Measurements from ENCODE around the gene MAIP1.

MAIP1 gene

DNA sequence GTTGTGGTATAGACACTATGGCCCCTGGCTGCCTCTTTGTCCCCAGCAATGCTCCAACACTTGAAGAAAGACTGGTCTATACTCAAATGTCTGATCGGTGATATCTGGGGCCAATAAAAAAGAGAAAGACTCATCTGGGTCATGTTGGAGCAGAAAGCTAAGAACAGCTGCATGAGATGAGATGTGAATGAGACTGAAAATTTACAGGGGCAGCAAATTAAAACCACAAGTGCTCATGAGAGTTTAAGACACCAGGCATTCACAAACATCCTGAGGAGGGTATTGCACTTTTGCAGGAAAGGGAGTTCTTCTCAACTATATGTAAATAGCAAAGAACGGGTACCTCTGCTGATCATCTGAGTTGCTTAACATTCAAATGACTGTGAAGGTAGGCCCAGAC lies 36.3 kb downstream of the MAIP1 start:
- no peak for DNase-seq

DNA sequence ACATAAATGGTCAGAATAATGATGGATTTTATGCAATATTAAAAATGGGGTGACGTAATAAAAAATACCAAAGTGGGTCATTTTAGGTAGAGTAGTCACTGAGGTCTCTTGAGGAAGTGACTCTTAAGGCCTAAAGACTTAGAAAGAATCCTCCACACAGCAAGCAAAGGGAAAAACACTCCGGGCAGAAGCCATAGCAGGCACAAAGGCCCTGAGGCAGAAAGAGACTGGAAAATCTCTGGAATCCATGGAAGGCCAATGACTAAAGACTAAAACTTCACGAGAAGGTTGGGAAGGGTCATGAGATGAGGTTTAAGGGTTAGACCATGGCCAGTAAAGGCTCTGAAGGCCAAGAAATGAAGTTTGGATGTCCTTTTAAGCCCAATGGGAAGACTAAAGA lies 36.9 kb downstream of the MAIP1 start:
- DNase-seq = no peak

- DNase-seq = no peak
Observed at GRCh38 chr2:199994371-199994770, 39.0 kb downstream of the MAIP1 start.

DNA sequence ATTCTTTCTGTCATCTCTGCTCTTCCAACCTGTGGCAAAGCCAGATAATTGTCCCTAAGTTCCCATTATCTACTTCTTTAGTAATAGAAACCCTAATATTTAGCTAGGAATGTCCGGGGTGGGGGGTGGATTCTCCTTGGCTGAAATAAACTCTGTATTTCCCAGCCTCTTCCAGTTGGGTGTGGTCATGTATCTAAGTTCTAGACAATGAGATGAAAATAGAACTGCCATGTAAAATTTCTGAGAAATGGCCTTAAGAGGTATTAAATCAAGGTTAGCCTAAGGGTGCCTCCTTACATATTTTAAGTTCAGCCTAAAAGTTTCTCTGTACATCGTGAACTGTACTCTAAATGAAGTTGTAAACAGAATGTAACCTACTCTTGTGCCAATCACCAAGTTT lies 39.5 kb downstream of the MAIP1 start:
- DNase-seq = no peak

GRCh38 chr2:199997296-199997695 lies 41.9 kb downstream of the MAIP1 start:
- no peak for DNase-seq

DNA sequence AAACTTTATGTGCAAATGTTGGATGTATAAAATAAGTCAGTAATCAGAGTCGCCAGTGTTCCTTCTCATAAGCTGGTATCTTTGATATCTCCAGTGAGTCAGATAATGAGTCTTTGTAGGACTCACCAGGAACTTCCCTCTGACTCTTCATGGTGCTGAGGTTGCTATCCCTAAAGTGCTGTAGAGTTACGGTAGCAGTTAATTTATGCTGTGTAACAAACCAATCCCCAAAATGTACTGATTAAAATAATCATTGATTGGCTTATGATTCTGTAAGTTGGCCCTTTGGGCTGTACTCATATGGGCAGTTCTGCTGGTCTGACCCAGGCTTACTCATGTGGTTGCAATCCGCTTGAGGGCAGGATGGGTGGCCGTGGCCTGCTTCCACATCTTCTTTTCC lies 43.8 kb downstream of the MAIP1 start:
- no peak for DNase-seq

DNA sequence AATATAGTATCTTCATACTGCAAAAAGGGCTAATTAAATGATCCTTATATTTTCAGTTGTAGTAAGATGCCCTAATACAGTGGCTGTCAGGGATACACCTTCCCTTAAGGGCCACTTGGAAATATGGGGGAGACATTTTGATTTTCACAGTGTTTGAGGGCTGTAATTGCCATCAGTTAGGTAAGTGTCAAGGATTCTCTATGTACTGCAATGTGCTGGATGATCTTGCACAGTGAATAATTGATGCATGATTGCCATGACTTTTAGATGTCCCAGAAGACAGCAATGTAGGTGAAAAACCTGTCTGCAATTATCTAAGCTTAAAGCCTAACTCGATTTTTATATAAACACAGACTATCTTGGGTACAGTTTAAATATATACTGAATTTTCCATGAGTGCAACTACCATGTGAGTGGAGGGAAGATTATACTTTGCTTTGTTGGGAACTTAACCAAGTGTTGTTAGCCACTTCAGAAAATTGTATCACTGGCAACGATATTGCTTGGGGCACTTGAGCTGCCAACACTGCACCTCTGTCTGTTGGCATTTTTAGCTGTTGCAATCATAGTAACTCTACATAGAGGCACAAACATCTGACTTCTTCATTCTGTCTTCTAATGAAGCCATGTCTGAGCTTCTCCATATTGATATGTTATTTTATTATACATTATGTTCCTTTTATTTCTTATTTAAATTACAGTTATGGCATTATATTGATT lies 45.2 kb downstream of the MAIP1 start:
- no peak for DNase-seq

- no peak for DNase-seq
Observed at GRCh38 chr2:200003444-200003843, 48.1 kb downstream of the MAIP1 start.

DNA sequence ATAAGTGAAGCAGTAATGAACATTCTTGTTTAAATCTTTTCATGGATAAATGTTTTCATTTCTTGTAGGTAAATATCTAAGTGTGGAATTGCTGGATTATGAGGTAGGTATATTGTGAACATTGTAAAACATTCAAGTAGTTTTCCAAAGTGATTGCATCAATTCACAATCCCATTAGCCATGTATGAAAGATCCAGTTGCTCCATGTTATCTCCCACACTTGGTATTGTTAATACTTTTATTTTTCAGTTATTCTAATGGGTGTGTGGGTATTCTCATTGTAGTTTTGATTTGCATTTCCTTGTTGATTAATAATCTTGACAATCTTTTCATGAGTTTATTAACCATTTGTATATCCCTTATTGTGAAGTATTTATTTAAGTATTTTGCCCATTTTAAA lies 50.3 kb downstream of the MAIP1 start:
- DNase-seq = no peak

GRCh38 chr2:200007306-200007705 lies 51.9 kb downstream of the MAIP1 start:
- no peak for DNase-seq

DNA sequence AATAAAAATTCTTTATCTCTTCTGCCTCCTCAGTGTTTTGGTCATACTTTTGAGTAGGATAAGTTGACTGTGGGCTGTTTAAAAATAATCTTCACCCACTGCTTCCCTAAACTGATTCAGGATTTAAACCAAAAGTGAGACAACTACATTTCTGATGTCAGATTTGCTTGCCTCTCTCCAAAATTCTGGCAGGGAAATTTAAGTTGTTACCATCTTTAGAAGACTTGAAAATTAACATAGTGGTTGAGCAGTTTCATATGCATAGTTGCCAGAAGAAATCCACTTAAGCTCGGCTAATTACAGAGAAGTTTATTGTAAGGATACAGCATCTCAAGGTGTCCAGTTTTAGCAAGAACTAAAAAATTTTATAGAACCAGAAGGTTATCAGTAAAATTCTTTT lies 57.0 kb downstream of the MAIP1 start:
- DNase-seq = no peak

Measured in stimulated activated CD4-positive, alpha-beta T cell treated with anti-CD3 and anti-CD28 coated beads, Interleukin-4, amount 100 ng/mL, for 4 hours (primary cell).